ENCODE results near the gene GALNT2. TPM values are rescaled to one million over a fixed set of nuclear protein-coding genes. Genes with fewer than 3 reads are reported as not detected.

GALNT2 gene
- total and polyA plus RNA-seq, 10 of the 15 experiments (the other 5 are each of a cell fraction or from before 2014, with no cell fraction given), result 0.52 to 27.7 (median 16.3) TPM

GRCh38 chr1:230153641-230154296 is 86.7 kb downstream of the GALNT2 start (continued):
- TF ChIP-seq, protein P1, sequence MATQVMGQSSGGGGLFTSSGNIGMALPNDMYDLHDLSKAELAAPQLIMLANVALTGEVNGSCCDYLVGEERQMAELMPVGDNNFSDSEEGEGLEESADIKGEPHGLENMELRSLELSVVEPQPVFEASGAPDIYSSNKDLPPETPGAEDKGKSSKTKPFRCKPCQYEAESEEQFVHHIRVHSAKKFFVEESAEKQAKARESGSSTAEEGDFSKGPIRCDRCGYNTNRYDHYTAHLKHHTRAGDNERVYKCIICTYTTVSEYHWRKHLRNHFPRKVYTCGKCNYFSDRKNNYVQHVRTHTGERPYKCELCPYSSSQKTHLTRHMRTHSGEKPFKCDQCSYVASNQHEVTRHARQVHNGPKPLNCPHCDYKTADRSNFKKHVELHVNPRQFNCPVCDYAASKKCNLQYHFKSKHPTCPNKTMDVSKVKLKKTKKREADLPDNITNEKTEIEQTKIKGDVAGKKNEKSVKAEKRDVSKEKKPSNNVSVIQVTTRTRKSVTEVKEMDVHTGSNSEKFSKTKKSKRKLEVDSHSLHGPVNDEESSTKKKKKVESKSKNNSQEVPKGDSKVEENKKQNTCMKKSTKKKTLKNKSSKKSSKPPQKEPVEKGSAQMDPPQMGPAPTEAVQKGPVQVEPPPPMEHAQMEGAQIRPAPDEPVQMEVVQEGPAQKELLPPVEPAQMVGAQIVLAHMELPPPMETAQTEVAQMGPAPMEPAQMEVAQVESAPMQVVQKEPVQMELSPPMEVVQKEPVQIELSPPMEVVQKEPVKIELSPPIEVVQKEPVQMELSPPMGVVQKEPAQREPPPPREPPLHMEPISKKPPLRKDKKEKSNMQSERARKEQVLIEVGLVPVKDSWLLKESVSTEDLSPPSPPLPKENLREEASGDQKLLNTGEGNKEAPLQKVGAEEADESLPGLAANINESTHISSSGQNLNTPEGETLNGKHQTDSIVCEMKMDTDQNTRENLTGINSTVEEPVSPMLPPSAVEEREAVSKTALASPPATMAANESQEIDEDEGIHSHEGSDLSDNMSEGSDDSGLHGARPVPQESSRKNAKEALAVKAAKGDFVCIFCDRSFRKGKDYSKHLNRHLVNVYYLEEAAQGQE (IDR thresholded peaks at IDR 0.05; ENCODE audit: low read depth, low read length), result no peak

DNA sequence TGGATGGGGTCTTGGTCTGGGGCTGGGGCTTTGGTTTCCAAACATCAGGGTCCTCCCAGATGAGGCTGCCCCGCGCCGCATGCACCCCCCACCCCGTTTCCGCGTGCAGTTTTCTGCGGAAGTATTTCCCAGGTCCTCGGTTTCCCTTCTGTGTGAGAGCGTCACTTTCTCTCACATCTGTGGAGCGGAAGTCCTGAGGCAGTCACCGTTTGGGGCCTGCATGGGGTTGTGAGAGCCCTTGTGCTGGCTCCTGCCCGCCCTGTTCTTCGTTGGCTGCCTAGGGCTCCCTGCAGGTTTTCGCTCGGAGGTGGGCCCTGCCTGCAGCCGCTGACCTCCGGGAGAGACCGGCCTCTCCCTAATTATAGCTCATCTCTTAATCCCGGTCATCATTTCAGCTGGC is 88.0 kb downstream of the GALNT2 start:
- Histone ChIP-seq H3K79me2 (ENCODE audit: control insufficient read depth, insufficient read depth, low read length) (peaks cover 6% of the 10 kb centered on the region), H3K4me3 (no peak overlapping the region), H2AFZ (ENCODE audit: control insufficient read depth, low read depth, low read length) (no peak overlapping the region), H3K4me1 (ENCODE audit: control insufficient read depth, insufficient read depth, low read length) (peaks cover 8% of the 10 kb centered on the region), H3K9me3 (replicated peaks; ENCODE audit: control insufficient read depth, insufficient read depth, low read length) (no peaks in the 10 kb centered on the region), H3K36me3 (ENCODE audit: control insufficient read depth in 2 of 2, insufficient read depth in 2 of 2, low read length in 1 of 2) (0 out of 4 replicates have a peak, but pooled peaks cover 0 to 2% of the 10 kb centered on the region in 2 experiments), H3K4me2 (ENCODE audit: control insufficient read depth, insufficient read depth) (no peak overlapping the region), H4K20me1 (ENCODE audit: control insufficient read depth, insufficient read depth) (no peaks in the 10 kb centered on the region), H3K27ac (ENCODE audit: control insufficient read depth, insufficient read depth) (no peak overlapping the region), H3K9ac (ENCODE audit: control insufficient read depth, insufficient read depth, low read length) (no peak overlapping the region), H3K27me3 (replicated peaks in 1 of 2; ENCODE audit: control insufficient read depth in 2 of 2, insufficient read depth in 2 of 2, low read length in 1 of 2) (no peaks in the 10 kb centered on the region)
- DNase-seq (ENCODE audit: low read depth, low spot score) (no peak), FAIRE-seq (no peak), ATAC-seq (no peak)
- TF ChIP-seq USF2 (IDR thresholded peaks at IDR 0.05; ENCODE audit: borderline replicate concordance, low read depth, low read length), result no peak
- 88% methylated on average over 19 of the region's 19 CpGs for WGBS (ENCODE audit: insufficient coverage, insufficient replicate concordance, low lambda C conversion rate, missing lambda C conversion rate)
- RAD21 ChIA-PET (ENCODE audit: unreplicated experiment), result interaction anchor here (1.1 kb wide), 1 partner anchor 12 kb away, joined by 3 read pairs; no protein-coding TSS in a partner anchor
- CTCF ChIA-PET, result no interaction called here
- SMC1A ChIA-PET (ENCODE audit: uncharacterized antibody, unreplicated experiment), result interaction anchor here (0.8 to 0.9 kb wide), 2 partner anchors 9 to 16 kb away, joined by 3 read pairs; no protein-coding TSS in a partner anchor
- BruUV-seq (replicated peaks), result no TSS peak
- in situ Hi-C loops (cut with MboI), result no loop called here
- intact Hi-C loops (cut with micrococcal nuclease; ENCODE audit: unreplicated experiment), result no loop called here
- POLR2A ChIA-PET, result no interaction called here
